Right forelimb (tissue), 1 donor: Measurements from ENCODE around the gene KCNMA1.

Source experiments
- DNase-seq: peaks from one replicate; pipeline ENCODE4 v3.0.0-alpha.2; 2018

Gene KCNMA1

GRCh38 chr10:77121829-77122228 lies 515.8 kb downstream of the KCNMA1 start:
- DNase-seq = no peak

- no peak for DNase-seq
Measured at GRCh38 chr10:77120666-77121376, 516.8 kb downstream of the KCNMA1 start.

- no peak for DNase-seq
Measured at GRCh38 chr10:77120012-77120411, 517.6 kb downstream of the KCNMA1 start.

GRCh38 chr10:77118603-77119282 lies 518.9 kb downstream of the KCNMA1 start:
- DNase-seq = no peak

GRCh38 chr10:77117501-77117900 lies 520.1 kb downstream of the KCNMA1 start:
- no peak for DNase-seq

GRCh38 chr10:77116904-77117303 lies 520.7 kb downstream of the KCNMA1 start:
- no peak for DNase-seq

- no peak for DNase-seq
Measured at GRCh38 chr10:77114181-77114821, 523.3 kb downstream of the KCNMA1 start.

- DNase-seq = no peak
Measured at GRCh38 chr10:77111611-77112550, 525.7 kb downstream of the KCNMA1 start.

- DNase-seq = no peak
Measured at GRCh38 chr10:77110757-77111156, 526.9 kb downstream of the KCNMA1 start.

GRCh38 chr10:77109351-77109994 lies 528.1 kb downstream of the KCNMA1 start:
- no peak for DNase-seq

- DNase-seq = no peak
Measured at GRCh38 chr10:77106676-77107075, 530.9 kb downstream of the KCNMA1 start.

GRCh38 chr10:77105761-77106221 lies 531.8 kb downstream of the KCNMA1 start:
- no peak for DNase-seq

GRCh38 chr10:77104459-77104980 lies 533.1 kb downstream of the KCNMA1 start:
- no peak for DNase-seq

- DNase-seq = no peak
Measured at GRCh38 chr10:77103213-77103612, 534.4 kb downstream of the KCNMA1 start.

- DNase-seq = no peak
Measured at GRCh38 chr10:77101341-77101740, 536.3 kb downstream of the KCNMA1 start.

- no peak for DNase-seq
Measured at GRCh38 chr10:77099136-77099535, 538.5 kb downstream of the KCNMA1 start.

GRCh38 chr10:77097625-77098024 lies 540.0 kb downstream of the KCNMA1 start:
- no peak for DNase-seq

GRCh38 chr10:77093126-77093525 lies 544.5 kb downstream of the KCNMA1 start:
- no peak for DNase-seq

GRCh38 chr10:77091597-77092165 lies 545.9 kb downstream of the KCNMA1 start:
- no peak for DNase-seq

GRCh38 chr10:77090381-77091356 lies 546.9 kb downstream of the KCNMA1 start:
- no peak for DNase-seq
